Uterus (tissue), 2 donors: ENCODE results near the gene RNF169.

ENCODE experiments used
- CTCF ChIP-seq, 4 experiments: fragments of 200-600 bp in 2 of 4; fragments of 450-650 bp in 2 of 4; sonication (generic) in 2 of 4; IDR thresholded peaks; one replicate each; pipeline ENCODE4 v1.5.1; 2016 to 2019; ENCODE audit warnings: antibody characterized with exemption in 4 of 4, mild to moderate bottlenecking in 2 of 4, moderate library complexity in 1 of 4
- POLR2A ChIP-seq, 2 donors: fragments of 450-650 bp; IDR thresholded peaks; one replicate each; pipeline ENCODE4 v1.6.1; 2016; ENCODE audit warnings: antibody characterized with exemption in 2 of 2, mild to moderate bottlenecking in 1 of 2, moderate library complexity in 1 of 2

- TF ChIP-seq CTCF (IDR thresholded peaks at IDR 0.05) (no peak), POLR2A (IDR thresholded peaks at IDR 0.05) (no peak)
Observed at GRCh38 chr11:74699615-74700396, 48.8 kb upstream of the RNF169 start.
